BJ (cell line): ENCODE data around the gene CDH23. TPM values are rescaled to one million over a fixed set of nuclear protein-coding genes. Genes with fewer than 3 reads are reported as not detected.

Source experiments
- CTCF ChIA-PET: fragments of 350-600 bp; formaldehyde crosslinking; extraction: SDS; loops from one replicate; lab custom pipeline; 2021; ENCODE audit warnings: antibody characterized with exemption, inconsistent platforms; lab: Yijun Ruan, JAX
- POLR2A ChIA-PET: fragments of 300-600 bp; sonication (Branson Sonifier 250); formaldehyde crosslinking; extraction: SDS; loops from one replicate; lab custom pipeline; 2021; ENCODE audit warnings: antibody characterized with exemption; lab: Charles Lee
- DNase-seq: peaks from one replicate; pipeline ENCODE4 v3.0.0-alpha.2; 2011; ENCODE audit warnings: low read depth
- H3K27me3 ChIP-seq: 2 replicates; pipeline ENCODE4 v1.6.0; 2011; ENCODE audit warnings: low read length; ENCODE audit not compliant: control insufficient read depth, insufficient read depth
- H3K36me3 ChIP-seq: 2 replicates; pipeline ENCODE4 v1.5.1; 2011; ENCODE audit warnings: low read length; ENCODE audit not compliant: control insufficient read depth, insufficient read depth
- H3K4me3 ChIP-seq: 2 replicates; pipeline ENCODE4 v1.5.1; 2011; ENCODE audit warnings: low read depth, mild to moderate bottlenecking, control low read depth, low read length
- CTCF ChIP-seq: IDR thresholded peaks from 2 replicates; pipeline ENCODE4 v1.5.1; 2011; ENCODE audit warnings: low read depth, mild to moderate bottlenecking, control low read depth, inconsistent platforms, low read length, moderate library complexity; ENCODE audit not compliant: insufficient read depth
- polyA plus RNA-seq: library from polyadenylated mRNA; depleted of rRNA; stranded (reverse); fragments of >200 nt; gene quantifications from 2 replicates; pipeline ENCODE4 v1.2.3, GENCODE V29; 2011

The CDH23 gene
- polyA plus RNA-seq, 1 experiment = 0.05 TPM

- no peak for TF ChIP-seq CTCF
- Histone ChIP-seq H3K4me3 (no peak overlapping the region), H3K27me3 (no peaks in the 10 kb centered on the region; the same call in 1 of the 2 replicates), H3K36me3 (no peaks in the 10 kb centered on the region)
- DNase-seq = no peak
- ChIA-PET POLR2A (no interaction called here), CTCF (interaction anchor here (0.6 to 1.0 kb wide), 2 partner anchors 10 to 26 kb away, joined by 3 read pairs; no protein-coding TSS in a partner anchor)
Measured at GRCh38 chr10:71516890-71517289, 120.2 kb downstream of the CDH23 start.

- TF ChIP-seq CTCF = no peak
- no peak for DNase-seq
- ChIA-PET CTCF (interaction anchor here (1.0 kb wide), 1 partner anchor 10 kb away, joined by 3 read pairs; no protein-coding TSS in a partner anchor), POLR2A (no interaction called here)
- Histone ChIP-seq H3K36me3 (no peaks in the 10 kb centered on the region), H3K4me3 (no peak overlapping the region), H3K27me3 (no peaks in the 10 kb centered on the region; the same call in 1 of the 2 replicates)
Measured at GRCh38 chr10:71517298-71518169, 120.8 kb downstream of the CDH23 start.

- Histone ChIP-seq H3K27me3 (peaks cover 2% of the 10 kb centered on the region; the same call in 1 of the 2 replicates), H3K4me3 (no peak overlapping the region), H3K36me3 (no peaks in the 10 kb centered on the region)
- ChIA-PET CTCF (no interaction called here), POLR2A (no interaction called here)
- no peak for DNase-seq
- TF ChIP-seq CTCF = no peak
Measured at GRCh38 chr10:71520042-71520441, 123.3 kb downstream of the CDH23 start.

- Histone ChIP-seq H3K36me3 (no peaks in the 10 kb centered on the region), H3K27me3 (0 out of 2 replicates have a peak, but pooled peaks cover 2% of the 10 kb centered on the region), H3K4me3 (no peak overlapping the region)
- ChIA-PET POLR2A (no interaction called here), CTCF (interaction anchor here (0.7 to 1.9 kb wide), 3 partner anchors 13 to 91 kb away, joined by 3 to 7 read pairs (median 3); no protein-coding TSS in a partner anchor)
- no peak for TF ChIP-seq CTCF
- DNase-seq = no peak
Measured at GRCh38 chr10:71521504-71522441, 125.1 kb downstream of the CDH23 start.
